SH-SY5Y (cell line): ENCODE results near the gene PCDH18.

Experiments
- GATA2 ChIP-seq: IDR thresholded peaks from 2 replicates; pipeline ENCODE4 v1.6.1; 2011; ENCODE audit warnings: mild to moderate bottlenecking, low read depth, low read length
- GATA3 ChIP-seq: IDR thresholded peaks from 2 replicates; pipeline ENCODE4 v1.6.1; 2011; ENCODE audit warnings: low read depth, mild to moderate bottlenecking, low read length, moderate library complexity

DNA sequence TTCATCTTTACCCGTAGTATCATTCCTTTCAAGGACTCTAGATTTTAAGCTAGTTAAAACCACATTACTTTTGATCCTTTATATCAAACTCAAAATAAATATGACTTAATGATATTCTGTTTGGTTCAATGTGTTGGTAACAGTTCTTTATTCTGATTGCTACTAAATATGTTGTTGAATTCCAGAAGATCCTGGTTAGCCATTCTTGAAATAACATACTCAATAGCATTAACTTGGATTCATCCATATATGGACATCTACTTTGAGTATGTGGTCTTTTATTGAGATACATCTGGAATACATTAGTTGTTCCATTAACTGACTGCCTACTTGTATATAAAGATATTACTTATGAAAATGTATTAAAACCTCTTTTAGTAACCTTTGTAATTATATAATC is 27.5 kb upstream of the PCDH18 start:
- TF ChIP-seq GATA2 = no peak
- TF ChIP-seq GATA3 = no peak
